ENCODE measurements around the gene LHFPL3.
A peak's percentile ranks its signal among the peaks of the same experiment; 100 is the strongest.
"Not testable (repeated sequence)": the region's sequence is repeated elsewhere in the genome, so short reads cannot be mapped to it uniquely, and the experiment has no call there.

Gene LHFPL3

DNA sequence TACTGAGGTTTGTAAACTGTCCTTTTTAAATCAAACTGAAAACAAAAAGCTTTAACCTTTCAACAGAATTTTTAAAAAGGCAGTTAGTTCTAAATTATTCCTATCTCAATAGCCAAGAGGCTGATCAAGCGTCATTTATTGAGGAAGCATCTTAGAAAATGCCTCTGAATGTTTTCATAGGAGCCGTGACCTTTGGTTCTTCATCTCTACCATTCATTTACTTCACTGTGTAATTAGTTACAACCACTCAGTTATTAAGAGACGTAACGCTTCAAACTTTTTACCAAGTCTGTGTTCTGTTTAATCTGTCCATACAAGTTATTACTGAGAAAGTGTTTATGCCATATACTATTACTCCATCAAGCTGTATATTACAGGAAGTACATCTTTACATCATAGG is 578.2 kb downstream of the LHFPL3 start:
- DNase-seq, result no peak

DNA sequence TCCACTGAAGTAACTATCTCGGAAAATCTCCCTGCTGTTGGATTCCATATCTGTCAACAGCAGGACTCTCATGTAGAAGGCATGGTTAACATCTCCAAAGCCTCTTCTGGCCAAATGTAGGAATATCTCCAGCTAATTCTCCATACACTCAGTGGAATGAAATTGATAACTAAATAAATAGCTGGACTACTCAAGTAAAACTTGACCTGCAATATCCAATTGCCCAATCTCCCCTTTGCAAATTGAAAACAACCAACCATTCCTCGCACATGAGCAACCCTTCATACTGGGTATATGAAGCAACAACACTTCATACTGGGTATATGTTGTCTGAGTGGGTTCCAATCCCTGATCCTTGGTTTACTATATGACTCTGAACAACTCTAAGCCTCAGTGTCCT is 580.2 kb downstream of the LHFPL3 start:
- DNase-seq, result no peak

DNA sequence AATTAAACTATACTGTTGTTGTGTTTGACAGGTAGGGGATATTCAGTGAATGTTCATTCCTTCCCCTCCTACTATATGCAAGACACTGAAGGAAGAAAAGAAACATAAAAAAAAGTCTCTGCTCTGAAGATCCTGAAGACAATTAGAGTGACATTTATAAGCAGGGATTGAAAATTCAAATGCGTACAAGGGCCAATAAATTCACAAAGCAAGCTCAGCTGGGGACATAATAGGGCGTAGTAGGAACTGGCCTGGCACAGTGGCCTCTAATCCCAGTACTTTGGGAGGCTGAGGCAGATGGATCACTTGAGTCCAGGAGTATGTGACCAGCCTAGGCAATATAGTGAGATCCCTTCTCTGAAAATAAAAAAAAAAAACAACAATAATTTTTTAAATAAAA is 580.7 kb downstream of the LHFPL3 start:
- DNase-seq, result no peak

DNA sequence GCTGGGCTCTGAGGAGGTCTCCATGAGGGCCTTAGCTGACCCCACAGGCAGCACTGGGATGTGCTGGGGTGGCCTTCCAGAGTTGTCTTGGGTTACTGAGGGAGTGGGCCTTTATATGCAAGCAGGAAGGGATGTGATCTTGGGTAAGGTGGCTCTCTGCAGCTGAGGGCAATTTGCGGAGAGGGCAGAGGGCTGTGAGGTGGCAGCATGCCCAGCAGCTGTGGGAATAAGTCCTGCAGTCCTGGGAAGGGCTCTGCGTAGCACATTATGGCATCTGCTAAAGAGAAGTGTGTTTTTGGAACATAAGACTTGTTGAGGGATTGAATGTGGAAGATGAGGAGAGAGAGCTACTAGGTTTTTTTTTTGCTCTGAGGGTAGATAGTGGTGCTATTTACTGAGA is 586.0 kb downstream of the LHFPL3 start:
- DNase-seq, result no peak

DNA sequence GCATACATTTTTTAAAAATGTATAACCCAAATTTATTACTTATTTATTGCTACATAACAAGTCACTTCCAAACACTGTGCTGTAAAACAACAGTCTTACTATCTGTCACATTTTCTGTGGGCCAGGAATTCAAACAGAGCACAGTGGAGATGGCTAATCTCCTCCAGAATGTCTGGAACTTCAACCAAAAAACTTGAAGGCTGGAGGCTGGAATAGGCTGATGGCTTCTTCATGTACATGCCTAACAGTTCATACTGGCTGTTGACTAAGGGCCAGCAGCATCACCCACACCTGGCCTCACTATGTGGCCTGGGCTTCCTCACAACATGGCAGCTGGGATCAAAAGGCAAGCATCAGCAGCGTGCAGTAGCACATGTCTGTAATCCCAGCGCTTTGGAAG is 593.2 kb downstream of the LHFPL3 start:
- no peak for DNase-seq

DNA sequence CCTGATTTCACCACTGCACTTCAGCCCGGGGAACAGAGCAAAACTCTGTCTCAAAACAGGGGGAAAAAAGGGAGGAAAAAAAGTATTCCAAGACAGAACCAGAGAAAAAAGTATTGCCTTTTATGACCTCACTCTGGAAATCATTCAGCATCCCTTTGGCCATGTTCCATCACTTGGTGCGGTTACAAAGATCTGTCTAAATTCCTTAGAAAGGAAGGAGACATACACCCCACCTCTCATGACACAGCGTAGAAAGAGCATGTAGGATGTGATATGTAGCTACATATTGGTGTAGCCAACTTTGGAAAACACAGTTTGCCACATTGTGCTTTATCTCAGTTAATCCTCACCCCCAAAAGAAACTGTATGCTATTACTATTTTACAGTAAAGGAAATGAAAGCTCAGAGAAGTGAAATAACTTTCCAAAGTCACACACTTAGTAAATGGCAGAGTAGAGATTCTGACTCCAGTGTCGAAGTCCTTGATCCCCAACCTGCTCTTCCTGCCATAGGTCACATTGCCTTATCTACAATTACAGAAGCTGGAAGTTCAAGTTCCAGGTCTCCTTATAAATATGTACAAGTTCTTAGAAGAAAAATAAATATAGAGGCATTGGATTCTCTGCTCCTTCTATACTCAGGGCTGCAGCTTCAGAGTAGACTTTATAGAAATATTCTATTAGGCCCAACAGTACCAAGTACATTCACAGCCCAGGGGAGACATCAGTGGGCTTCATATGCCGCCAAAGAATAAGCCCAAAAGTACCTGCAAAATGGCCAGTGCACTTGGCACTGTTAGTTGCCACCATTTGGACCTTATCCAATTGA is 594.0 kb downstream of the LHFPL3 start:
- no peak for DNase-seq

DNA sequence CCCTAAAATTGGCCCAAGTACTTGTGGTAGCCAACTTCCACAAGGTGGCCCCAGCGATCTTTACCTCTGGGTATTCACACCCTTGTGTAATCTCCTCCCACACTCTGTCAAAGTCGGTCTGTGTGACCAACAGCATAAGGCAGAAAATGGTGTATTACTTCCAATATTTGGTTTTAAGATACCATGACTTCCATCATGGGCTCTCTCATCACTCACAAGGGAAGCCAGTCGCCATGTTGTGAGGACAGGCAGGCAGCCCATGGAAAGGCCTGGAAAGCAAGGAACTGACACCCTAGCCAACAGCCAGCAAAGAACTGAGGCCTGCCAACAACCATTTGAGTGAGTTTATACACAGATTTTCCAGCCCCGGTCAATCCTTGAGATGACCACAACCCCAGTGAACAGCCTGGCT is 594.6 kb downstream of the LHFPL3 start:
- peak; percentile 40 for DNase-seq

DNA sequence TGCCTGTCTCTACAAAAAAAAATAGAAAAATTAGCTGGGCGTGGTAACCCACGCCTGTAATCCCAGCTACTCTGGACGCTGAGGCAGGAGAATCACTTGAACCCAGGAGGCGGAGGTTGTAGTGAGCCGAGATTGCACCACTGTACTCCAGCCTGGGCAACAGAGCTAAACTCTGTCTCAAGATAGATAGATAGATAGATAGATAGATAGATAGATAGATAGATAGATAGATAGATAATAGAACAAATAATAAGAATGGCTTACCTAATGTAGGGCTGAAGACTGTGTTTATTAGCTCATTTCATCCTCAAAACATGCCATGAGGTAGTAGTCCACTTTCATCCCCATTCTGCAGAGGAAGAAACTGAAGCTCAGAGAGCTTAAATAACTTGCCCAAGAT is 597.8 kb downstream of the LHFPL3 start:
- not testable (repeated sequence) for DNase-seq

DNA sequence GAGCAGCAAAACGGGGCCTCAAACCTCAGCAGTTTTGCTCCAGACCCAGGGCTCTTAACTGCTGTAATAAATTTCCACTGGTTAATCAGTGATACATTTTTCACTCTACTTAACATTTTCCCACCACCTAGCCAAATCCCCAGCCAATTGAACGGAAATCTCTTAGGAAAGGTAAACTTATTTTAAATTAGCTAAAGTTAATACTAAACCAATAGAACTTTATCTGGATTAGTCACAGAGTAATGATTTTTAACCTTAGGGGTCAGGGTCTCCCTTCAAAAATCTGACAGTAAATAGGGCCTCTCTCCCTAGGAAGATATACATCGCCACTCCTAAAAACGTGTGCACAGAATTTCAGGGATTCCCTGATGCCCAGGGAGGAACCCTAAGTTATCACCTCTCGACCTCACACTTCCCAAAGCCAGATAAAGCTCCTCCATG is 598.2 kb downstream of the LHFPL3 start:
- DNase-seq, result no peak

DNA sequence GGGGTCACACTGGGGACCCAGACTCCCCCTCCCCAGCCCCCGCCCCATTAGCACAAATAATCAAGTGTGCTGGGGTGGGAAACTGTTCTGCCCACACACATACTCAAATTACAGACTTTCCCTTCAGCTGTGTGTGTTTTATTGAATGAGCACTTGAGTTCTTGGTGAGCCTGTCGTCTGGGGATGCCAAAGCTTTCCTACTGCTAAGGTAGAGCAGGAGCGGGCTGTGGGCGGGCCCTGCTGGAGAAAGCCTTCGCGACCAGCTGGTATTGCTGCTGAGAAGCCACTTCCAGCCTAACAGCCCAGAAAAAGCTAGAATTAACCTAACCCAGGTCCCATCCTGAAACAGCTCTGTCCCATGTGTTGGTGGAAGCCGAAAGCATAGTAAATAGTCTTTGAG is 598.7 kb downstream of the LHFPL3 start:
- no peak for DNase-seq

DNA sequence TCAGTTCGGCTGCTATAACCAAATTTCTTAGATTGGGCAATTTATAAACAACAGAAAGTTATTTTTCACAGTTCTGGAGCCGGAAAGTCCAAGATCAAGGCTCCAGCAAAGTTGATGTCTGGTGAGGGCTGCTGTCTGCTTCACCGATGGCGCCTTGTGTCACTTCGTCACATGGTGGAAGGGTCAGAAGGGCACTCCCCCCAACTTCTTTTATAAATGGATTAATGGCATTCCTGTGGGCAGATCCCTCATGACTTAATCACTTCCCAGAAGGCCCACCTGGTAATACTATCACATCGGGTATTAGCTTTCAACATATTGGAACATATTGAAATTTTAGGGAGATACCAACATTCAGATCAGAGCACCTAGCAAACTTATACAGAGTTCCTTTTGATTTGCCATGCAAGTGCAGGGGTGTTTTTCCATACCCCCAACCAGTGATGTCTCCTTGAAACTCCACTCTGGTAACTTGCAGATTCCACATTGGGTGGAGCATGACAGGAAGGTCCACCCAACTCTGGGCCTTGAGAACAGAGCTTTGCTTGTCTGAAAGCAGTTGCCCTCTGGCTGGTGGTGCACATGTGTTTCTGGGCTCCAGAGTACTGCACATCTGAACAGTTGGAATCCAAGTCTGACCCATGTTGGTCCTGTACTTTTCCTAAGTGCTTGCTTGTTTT is 600.5 kb downstream of the LHFPL3 start:
- DNase-seq, result no peak

DNA sequence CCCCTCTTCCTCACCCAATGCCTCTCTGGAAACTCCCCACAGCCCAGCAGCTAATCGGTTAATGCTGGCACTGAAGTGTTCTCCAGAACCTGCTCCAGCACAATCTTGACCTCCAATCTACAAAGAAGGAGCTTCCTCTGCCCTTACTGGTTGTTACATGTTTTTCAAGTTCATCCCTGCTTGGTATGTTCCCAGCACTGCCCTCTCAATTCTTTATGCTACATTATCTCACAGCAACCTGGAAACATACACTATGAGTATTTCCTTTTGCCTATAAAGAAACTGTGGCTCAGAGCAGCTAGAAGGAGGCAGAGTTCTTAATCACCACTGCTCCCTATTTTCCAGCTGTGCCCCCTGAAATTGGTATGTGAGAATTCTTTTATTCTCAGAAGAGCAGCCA is 601.5 kb downstream of the LHFPL3 start:
- DNase-seq, result no peak

DNA sequence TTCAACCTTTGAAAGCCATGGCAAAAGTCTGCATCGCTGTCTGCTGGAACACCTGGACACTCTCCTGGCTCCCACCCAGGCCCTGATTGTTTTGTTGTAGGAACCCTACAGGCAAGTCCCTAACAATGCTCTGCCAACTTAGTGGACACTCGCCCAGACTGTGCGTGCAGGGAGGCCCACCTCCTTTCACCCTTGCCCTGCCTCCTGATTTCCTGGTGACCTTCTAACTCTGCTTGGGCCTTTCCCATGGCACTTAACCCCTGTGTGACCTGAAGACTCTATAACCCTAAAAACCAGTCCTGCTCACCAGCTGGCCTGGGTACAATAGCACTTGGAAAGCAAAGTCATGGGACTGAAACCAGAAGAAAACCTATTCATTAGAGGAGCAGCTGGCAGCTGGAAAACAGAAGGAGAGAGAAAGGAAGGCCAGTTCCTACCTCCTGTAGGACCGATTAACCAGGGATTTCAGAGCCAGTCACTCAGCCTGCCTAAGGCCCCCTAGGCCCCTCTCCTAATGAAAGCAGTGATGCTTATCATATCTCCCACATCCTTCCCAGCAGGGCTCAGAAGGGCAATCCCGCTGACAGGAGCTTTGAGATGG is 602.9 kb downstream of the LHFPL3 start:
- DNase-seq, result no peak

DNA sequence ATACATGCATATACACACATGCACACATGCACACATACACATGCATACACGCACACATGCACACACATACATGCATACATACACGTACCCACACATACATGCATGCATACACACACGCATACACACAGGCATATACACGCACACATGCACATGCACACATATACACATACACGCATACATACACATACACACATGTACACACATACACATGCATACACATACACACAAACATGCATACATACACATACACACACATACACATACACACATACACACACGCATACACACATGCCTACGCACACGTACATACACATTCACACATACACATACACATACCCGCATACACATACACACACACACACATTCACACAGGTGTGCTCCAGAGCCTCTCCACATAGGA is 604.6 kb downstream of the LHFPL3 start:
- no peak for DNase-seq

DNA sequence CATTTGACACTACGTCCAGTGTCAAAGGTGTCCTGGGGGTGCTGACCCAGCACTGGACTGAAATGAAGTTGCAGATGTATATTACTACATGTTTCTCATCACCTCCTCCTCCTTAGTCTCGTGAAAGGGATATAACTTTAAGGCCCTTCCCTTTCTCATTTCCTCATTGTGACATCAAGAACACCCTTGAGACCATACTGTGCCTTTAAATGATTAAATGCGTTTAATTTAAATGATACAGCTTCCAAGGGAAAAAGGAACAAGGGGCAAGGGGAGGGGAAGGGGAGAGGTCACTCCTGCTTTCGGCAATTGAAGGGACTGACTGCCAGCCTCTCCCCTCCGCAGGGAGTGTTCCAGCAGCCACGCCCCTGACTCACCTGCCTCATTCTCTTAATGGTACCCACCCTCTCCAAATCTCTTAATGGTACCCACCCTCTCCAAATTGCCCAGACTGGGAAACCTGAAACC is 605.2 kb downstream of the LHFPL3 start:
- DNase-seq, result no peak

DNA sequence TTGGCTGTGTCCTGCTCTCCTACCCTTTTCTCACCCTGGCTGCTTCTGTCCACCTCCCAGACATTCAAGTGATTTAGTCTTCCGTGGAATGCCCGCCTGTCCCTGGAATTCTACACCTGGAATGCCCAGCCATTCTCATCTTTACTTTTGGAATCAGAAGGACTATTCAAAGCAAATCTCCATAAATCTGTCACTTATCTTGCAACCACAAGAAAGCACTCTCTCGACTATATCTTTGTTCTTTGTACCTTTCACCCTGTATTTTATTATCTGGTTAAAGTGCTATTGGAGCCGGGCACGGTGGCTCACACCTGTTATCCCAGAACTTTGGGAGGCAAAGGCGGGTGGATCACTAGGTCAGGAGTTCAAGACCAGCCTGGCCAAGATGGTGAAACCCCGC is 606.3 kb downstream of the LHFPL3 start:
- DNase-seq, result no peak

DNA sequence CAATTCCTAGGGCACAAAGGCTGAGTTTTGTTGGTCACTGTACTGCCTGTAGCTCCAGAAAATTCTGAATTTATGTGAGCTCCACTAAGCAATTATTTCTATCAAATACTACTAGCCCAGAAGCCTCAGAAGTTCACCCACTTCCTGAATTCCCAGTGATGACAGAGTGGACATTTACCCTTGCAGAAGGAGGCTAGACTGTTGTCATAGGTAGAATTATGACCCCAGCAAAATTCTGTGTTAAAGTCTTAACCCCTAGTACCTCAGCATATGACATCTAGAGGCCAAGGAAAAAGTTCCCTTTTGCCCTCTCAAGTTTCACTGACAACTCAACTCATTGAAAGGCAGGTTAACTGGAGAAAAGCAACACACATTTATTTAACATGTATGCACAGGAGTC is 606.9 kb downstream of the LHFPL3 start:
- DNase-seq, result no peak

DNA sequence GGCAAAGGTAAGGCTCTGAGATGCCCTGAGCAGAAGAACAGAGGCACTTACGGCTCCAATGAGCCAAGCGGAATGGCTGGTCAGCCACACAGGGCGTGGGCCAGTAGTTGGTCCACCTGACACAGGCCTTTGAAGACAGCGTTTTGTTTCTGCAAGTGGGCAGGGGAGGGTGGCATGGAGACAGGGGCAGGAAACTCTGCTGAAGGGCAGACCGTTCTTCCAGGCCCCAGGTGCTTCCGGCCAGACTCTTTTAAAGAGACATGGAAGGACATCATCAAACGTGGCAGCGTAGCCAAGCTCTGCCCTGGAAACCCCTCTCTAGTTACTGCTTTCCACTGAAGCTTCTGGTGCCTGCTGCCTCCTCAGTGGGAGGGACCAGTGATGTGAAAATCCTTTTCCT is 608.1 kb downstream of the LHFPL3 start:
- no peak for DNase-seq

DNA sequence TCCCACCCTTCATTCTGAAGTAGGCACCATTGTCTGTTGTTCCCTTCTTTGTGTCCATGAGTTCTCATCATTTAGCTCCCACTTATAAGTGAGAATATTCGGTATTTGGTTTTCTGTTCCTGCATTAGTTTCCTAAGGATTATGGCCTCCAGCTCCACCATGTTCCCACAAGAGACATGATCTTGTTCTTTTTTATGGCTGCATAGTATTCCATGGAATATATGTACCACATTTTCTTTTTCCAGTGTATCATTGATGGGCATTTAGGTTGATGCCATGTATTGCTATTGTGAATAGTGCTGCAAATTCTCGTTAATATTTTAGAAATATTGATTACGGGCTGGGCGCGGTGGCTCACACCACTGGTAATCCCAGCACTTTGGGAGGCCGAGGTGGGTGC is 609.1 kb downstream of the LHFPL3 start:
- DNase-seq, result not testable (repeated sequence)

DNA sequence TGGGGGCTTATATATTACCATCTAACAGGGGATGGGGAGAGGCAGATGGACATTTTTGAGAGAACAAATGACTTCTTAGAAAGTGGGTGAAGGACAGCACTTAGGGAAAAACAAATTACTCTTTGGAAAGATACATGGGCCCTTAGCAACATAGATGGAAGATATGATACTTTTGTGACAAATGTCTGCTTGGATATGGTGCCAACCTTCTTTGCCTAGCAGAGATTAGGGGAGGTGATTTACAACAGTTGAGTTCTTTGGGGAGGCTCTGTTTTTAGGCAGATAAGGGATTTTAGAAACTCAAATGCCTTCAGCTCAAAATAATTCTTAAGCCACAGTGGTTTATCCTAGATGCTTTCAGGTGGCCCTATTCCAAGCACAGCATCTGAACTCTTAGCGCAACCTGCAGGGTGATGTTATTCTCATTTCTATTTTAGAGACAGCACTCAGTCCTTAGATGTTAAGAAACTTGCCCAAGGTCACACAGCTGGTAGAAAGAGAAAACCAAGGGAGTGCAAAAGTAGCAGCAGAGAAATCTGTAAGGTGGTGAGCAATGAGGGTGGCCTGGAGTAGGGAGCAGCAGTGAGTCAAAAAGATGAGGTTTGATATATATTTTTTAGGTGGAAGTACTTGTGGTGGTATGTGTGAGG is 610.5 kb downstream of the LHFPL3 start:
- DNase-seq, result no peak

DNA sequence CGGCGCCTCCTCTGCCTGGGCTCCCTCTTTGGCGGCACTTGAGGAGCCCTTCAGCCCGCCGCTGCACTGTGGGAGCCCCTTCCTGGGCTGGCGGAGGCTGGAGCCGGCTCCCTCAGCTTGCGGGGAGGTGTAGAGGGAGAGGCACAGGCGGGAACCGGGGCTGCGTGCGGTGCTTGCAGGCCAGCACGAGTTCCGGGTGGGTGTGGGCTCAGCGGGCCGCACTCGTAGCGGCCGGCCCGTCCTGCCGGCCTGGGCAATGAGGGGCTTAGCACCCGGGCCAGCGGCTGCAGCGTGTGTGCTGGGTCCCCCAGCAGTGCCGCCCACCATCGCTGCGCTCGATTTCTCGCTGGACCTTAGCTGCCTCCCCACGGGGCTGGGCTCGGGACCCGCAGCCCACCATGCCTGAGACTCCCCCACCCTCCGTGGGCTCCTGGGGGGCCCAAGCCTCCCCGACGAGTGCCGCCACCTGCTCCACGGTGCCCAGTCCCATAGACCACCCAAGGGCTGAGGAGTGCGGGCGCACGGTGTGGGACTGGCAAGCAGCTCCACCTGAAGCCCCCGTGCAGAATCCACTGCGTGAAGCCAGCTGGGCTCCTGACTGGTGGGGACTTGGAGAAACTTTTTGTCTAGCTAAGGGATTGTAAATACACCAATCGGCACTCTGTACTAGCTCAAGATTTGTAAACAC is 611.8 kb downstream of the LHFPL3 start:
- DNase-seq, result no peak

DNA sequence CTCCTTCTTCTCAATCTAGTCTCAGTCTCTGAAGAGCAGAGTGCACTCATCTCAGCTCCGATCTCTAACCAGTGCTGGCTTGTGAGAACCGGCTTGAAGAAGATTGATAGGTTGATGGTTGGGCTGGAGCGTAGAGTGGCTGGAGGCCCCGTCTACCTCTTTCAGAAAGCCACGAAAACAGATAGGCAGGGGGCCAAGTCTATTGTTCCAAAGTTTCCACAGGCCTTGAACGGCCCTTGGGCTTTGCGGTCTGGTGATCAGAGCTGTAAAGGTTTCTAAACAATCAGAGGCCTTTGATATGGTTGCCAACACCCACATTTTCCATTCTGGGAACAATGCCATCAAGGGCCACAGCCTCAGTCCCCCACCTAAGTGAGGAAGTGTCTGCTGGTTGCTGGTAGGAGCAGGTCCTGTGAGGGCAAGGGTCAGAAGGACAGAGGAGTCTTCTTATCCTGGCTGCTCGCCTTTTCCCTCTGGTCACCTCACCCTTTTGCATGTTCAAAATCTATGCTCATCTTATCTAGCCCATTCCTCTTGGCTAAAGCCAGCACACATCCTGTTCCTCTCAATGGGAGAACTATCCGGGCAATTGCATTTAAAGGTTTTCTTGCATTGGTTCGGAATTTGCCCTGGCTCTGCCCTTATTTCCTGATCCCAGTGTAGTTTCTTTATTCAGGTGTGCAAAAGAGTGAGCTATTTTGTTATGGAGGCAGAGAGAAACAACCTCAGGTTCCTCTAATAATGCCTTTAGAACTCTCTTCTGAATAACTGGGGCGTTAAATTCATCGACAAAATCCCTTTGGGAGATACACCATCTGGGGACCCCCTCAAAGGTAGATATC is 615.3 kb downstream of the LHFPL3 start:
- peak; percentile 40 for DNase-seq
